Coronary artery (tissue), 2 donors: ENCODE results near the gene PCDHGA3.

Source experiments
- DNase-seq: peaks from one replicate; pipeline ENCODE4 v3.0.0-alpha.2; 2017; ENCODE audit warnings: low spot score
- H3K27ac ChIP-seq, 2 donors: fragments of 200-600 bp; sonication (generic); one replicate each; pipeline ENCODE4 v1.5.1; 2016 to 2019
- H3K4me3 ChIP-seq: fragments of 200-600 bp; sonication (generic); 2 replicates; pipeline ENCODE4 v1.5.1; 2016; ENCODE audit warnings: mild to moderate bottlenecking, moderate library complexity
- CTCF ChIP-seq: fragments of 200-600 bp; sonication (generic); IDR thresholded peaks from one replicate; pipeline ENCODE4 v1.5.1; 2019; ENCODE audit warnings: antibody characterized with exemption

Gene PCDHGA3

DNA sequence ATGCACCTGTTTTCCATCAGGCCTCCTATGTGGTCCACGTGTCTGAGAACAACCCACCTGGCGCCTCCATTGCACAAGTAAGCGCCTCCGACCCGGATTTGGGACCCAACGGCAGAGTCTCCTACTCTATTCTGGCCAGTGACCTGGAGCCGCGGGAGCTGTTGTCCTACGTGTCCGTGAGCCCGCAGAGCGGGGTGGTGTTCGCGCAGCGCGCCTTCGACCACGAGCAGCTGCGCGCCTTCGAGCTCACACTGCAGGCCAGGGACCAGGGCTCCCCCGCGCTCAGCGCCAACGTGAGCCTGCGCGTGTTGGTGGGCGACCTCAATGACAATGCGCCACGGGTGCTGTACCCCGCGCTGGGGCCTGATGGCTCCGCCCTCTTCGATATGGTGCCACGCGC, 8.0 kb downstream of the PCDHGA3 start:
- no peak overlapping the region for H3K4me3 ChIP-seq
- no peak overlapping the region for H3K27ac ChIP-seq
- TF ChIP-seq CTCF, result no peak
- DNase-seq, result no peak

DNA sequence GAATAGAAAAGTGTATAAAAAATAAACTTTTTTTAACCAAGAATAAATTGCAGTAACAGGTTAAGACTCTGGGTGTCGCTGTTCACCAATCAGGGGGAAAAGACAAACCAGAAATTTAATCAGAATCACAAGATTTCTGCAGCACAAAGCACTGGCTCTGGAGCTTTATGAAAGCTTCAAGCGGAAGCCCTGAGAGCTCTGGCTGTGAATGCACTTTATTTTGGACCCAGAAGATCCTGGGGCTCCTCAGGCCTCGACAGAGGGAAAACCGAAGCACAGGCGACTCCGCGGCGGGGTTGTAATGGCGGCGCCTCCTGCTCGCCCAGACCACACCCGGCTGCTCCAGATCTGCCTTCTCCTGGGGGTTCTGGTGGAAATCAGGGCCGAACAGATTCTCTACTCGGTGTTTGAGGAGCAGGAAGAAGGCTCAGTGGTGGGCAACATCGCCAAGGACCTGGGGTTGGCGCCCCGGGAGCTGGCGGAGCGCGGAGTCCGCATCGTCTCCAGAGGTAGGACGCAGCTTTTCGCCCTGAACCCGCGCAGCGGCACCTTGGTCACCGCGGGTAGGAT, 11.4 kb downstream of the PCDHGA3 start, which contains the start of gene PCDHGA4:
TSS of gene PCDHGA4 (plus strand) at position 122 of the 570 bp plus-strand sequence. CDS start at position 209, 87 bp downstream.
- Histone ChIP-seq H3K27ac (no peak within 1 kb of the TSS), H3K4me3 (peak within 1 kb of the TSS; percentile 60)
- DNase-seq, result no peak
- no peak for TF ChIP-seq CTCF

- no peak for TF ChIP-seq CTCF
- no peak overlapping the region for H3K27ac ChIP-seq
- H3K4me3 ChIP-seq, result peak overlapping the region; percentile 60
- DNase-seq, result no peak
These were observed 12.0 kb downstream of the PCDHGA3 start for GRCh38 chr5:141355641-141356040.

- DNase-seq, result no peak
- no peak for TF ChIP-seq CTCF
- H3K4me3 ChIP-seq, result no peak overlapping the region
- H3K27ac ChIP-seq, result no peak overlapping the region
These were observed 12.5 kb downstream of the PCDHGA3 start for GRCh38 chr5:141356133-141356532.

GRCh38 chr5:141356950-141357349, 13.3 kb downstream of the PCDHGA3 start:
- H3K27ac ChIP-seq, result no peak overlapping the region
- TF ChIP-seq CTCF, result no peak
- no peak for DNase-seq
- peak overlapping the region; percentile 45 for H3K4me3 ChIP-seq

GRCh38 chr5:141359790-141360426, 16.3 kb downstream of the PCDHGA3 start, which contains the start of gene PCDHGB2:
Gene PCDHGB2, plus strand, starts transcription at chr5:141359994. Its CDS starts 142 bp downstream, at chr5:141360136.
- DNase-seq, result no peak
- Histone ChIP-seq H3K27ac (no peak within 1 kb of the TSS), H3K4me3 (peak within 1 kb of the TSS; percentile 49)
- no peak for TF ChIP-seq CTCF

GRCh38 chr5:141360685-141361084, 17.1 kb downstream of the PCDHGA3 start:
- H3K4me3 ChIP-seq, result peak overlapping the region; percentile 49
- no peak overlapping the region for H3K27ac ChIP-seq
- TF ChIP-seq CTCF, result no peak
- no peak for DNase-seq
